Tibial nerve (tissue), 3 donors: Measurements from ENCODE around the gene ZPR1.

Source experiments
- CTCF ChIP-seq, 5 experiments: fragments of 200-600 bp in 3 of 5; fragments of 450-650 bp in 2 of 5; sonication (generic) in 3 of 5; IDR thresholded peaks; one replicate each; pipeline ENCODE4 v1.5.1; 2016 to 2019; ENCODE audit warnings: antibody characterized with exemption in 5 of 5, mild to moderate bottlenecking in 3 of 5, moderate library complexity in 2 of 5
- POLR2A ChIP-seq, 2 donors: fragments of 450-650 bp; IDR thresholded peaks; one replicate each; pipeline ENCODE4 v1.6.1; 2017; ENCODE audit warnings: antibody characterized with exemption in 2 of 2, mild to moderate bottlenecking in 2 of 2, moderate library complexity in 2 of 2

DNA sequence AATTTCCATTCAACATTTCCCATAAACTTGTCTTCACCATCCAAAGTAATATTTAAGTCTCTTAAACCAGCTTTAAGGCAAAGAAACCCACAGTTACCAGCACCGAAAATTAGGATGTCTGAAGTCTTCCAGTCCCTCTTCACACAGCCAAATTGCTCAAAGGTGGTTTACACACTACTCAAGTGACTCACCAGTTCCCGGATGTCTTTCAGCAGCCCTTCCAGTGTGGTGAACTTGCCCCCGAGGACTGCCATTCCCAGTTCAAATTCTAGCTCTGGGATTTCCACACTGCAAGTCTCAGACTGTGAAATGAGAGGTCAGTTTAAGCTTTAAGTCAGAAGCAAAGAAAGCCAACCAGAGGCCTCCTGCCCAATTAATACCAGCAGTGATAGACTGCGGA is 5.1 kb downstream of the ZPR1 start:
- TF ChIP-seq POLR2A (IDR thresholded peaks at IDR 0.05) (no peak), CTCF (IDR thresholded peaks at IDR 0.05) (no peak)
